NCI-H187 treated with DMSO at 0.1 percent for 48 hours (cell line): Measurements from ENCODE around the gene NDST1.

Source experiments
- DNase-seq: peaks from one replicate; lab custom pipeline; 2025; lab: John Stamatoyannopoulos, UW

The NDST1 gene

DNA sequence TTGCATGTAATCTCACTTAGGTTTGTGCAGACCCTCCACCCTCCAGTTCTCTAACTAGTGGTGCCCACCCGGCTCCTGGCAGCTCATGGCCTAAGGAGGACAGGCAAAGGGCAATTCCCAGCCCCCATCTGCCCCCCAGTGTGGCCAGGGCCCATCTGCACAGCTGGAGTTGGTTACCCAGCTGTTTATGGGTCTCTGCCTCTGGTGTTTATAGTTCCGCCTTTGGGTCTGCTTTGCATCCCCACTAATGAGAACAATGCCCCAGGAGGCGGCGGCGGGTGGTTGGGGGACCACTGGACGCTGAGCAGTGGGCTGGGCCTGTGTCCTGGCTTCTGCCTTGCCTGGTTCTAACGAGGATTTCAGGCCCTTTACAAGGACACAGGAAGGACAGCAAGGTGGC, 62.4 kb downstream of the NDST1 start:
- DNase-seq: no peak

- no peak for DNase-seq
Observed at GRCh38 chr5:150571836-150572235, 63.9 kb downstream of the NDST1 start.

- no peak for DNase-seq
Observed at GRCh38 chr5:150573216-150573615, 65.3 kb downstream of the NDST1 start.

DNA sequence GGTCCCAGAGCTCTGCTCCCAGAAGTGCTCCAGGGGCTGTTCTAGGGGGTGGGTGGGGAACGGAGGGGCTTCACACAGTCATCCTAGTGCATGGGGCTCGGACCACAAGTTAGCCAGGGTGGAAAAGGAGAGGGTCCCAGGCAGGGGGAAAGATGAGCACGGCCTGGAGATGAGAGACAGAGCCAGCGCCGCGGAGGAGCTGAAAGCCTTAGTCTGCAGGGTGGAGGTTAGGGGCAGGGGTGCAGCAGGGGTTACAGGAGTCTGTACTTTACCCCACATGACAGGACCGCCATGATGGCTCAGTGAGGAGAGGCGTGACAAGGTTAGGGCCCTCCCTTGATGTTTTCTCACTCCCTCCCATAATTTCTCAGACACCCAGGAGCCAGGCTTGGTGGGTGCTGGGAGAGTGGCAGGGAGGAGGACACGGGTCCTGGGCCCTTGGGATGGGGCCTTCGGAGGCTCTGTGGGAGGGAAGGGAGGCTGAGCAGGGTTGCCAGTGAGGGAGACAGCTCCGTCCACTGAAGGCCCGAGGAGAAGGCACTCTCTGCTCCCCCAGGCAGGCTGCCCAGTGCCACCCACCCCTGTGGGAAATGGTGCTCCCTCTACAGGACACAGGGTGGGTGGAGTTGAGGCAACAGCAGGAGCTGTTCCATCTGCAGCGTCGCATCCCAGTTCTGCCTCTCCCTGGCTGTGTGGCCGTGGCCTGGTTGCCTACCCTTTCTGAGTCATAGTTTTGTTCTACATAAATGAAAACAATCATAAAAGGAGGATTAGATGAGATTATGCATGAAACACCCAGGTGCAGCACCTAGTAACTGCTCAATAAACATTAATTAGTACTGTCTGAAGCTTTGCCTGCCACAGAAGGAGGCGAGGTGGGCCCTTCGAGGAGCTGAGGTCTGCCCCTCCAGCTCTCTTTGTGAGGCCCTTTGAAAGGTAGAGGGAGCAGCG, 66.2 kb downstream of the NDST1 start:
- no peak for DNase-seq

- no peak for DNase-seq
Observed at GRCh38 chr5:150574818-150575547, 67.1 kb downstream of the NDST1 start.

DNA sequence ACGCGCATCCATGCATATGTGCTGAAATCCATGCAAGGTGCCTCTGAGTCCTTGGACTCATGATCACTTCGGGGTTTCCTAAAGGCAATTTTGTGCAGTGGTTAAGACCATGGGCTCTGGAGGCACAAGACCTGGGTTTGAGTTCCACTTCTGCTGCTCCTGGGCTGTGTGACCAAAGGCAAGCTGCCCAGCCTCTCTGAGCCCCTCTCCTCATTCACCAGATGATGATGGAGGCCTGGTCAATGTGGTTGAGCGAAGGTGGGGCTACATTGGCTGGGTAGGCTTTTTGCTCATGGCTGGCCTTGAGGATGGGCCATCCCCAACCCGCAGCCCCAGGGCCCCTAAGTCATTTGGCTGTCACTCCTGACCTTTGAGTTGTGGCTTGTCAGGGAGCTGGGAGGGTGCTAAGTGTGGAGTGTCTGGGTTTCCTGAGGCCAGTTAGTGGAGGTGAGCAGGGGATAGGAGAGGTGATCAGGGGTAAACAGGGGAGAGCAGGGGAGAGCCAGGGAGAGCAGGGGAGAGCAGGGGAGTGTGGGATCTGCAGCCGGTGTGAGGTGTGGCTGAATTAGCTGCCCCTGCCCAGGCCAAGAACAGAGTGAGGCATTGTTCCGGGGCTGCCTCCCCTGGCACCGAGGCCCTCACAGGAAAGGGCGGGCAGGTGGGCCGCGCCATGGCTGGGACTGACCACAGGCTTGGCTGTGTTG, 68.0 kb downstream of the NDST1 start:
- DNase-seq: no peak

DNA sequence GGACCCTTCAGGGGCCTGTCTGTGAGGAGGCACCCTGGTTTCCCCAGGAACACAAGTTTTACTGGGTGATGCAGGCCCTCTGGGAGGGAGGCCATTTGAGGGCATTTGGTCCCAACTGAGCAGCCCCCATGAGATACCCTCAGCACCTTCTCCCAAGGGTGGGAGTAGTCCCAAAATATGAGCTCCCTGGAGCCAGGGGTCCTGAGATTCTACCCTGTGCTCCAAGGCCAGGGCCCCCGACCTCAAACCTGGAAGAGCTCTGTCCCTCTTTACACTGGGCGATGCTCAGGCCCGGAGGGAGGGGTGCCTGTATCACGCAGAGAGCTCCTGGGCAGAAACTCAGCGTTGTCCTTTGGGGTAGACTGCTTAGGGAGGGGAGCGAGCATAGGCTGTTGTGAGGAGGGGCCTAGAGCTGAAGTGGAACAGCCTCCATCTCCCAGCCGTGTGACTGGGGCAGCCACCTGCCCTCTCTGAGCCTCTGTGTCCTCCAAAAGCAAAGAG, 68.6 kb downstream of the NDST1 start:
- no peak for DNase-seq

DNA sequence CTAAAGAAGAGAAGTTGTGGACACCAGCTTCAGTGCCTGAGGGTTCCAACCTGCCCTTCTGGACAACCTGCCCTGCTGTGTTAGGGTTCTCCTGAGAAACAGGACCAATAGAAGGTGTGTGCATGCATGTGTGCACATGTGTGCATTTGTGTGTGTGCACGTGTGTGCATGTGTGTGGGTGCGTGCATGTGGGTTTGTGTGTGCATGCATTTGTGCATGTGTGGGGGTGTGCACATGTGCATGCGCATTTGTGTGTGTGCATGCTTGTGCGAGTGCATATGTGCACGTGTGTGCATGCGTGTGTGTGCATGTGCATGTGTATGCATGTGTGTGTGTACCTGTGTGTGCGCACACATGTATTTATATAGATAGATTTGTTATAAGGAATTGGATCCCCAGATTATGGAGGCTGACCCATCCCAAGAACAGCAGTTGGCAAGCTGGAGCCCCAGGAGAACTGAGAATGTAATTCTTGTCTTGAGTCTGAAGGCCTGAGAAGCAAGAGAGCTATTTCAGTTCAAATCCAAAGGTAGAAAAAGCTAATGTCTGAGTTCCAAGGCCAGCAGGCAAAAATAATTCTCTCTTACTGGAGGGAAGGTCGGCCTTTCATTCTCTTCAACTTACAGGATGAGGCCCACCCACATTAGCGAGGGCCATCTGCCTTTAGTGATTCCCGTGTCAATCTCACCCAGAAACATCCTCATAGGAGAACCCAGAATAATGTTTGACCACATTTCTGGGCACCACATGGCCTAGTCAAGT, 69.6 kb downstream of the NDST1 start:
- DNase-seq: no peak

GRCh38 chr5:150578781-150579461, 71.0 kb downstream of the NDST1 start:
- DNase-seq: no peak

DNA sequence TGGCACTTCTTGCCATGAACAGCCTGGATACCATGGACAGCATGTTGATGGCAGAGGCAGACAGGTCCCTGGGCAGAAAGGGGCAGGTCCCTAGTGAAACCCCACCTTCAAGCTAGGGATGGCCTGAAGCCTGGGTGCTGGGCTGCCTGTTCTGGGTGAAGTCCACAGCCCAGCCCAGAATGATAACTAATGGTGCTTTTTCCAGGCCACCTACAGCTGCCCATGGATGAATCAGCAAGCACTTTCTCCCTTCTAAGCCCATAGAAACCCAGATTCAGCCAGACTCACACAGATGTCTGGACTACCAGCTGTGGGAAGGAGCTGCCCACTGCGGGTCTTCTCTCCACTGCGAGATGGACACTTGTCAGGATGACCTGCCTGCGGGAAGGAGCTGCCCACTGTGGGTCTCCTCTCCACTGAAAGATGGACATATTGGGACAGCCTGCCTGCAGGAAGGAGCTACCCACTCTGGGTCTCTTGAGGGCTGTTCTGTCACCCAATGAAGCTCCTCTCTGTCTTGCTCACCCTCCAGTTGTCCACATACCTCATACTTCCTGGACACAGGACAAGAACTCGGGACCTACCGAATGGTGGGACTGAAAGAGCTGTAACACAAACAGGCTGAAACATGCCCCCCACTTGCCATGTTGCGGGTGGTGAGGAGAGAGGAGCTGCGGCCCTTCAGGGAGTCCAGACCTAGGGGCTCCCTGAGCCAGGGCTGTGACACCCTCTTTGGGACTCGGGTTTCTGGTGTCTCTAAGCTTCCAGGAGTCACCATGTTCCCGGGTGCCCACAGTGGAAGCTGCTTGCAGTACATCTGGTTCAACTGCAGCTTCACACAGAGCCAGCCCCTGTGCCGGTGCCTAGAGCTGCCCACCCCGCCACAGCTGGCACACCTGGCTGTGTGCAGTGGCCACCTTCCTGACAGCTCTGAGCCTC, 71.8 kb downstream of the NDST1 start:
- no peak for DNase-seq

- no peak for DNase-seq
Observed at GRCh38 chr5:150580917-150581316, 73.0 kb downstream of the NDST1 start.

DNA sequence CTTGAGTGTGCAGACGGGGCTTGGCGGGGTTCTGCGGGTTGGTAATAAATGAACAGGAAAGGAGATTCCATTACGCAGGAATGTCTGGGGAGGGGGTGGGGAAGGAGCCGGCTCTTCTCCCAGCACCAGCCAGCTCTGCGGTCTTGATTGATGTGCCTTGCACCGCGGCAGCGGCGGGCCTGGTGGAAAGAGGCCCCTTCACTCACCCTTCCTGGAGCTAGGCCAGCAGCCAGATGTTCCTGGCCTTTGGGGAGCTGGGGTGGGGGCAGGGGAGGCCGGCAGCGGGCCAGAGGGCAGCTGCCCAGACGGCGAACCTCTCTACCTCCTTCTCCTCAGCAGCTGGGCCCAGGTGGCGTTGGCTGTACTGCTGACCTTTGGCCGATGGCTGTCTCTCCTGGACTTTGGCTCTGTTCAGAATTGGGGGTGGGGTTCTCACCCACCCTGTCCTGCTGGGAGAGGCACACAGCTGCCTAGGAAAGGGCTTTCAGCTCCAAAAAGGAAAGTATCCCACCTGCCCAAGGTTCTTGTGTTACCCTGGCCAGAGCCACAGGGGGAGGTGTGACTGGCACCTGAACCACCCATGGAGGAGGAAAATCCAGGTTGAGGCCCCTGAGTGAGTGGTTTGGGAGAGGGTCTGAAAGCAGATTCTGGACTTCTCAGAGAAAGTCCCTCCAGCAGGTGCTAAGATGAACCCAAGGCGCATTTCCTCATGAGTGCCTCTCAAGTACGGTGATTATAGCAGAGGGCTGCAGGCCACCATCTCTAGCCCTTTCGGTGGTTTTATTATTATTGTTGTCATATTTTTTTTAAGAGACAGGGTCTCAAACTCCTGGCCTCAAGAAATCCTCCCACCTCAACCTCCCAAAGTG, 74.5 kb downstream of the NDST1 start:
- DNase-seq: no peak

- no peak for DNase-seq
Observed at GRCh38 chr5:150583541-150584225, 75.8 kb downstream of the NDST1 start.

- DNase-seq: no peak
Observed at GRCh38 chr5:150584556-150585335, 76.8 kb downstream of the NDST1 start.

GRCh38 chr5:150585781-150586341, 77.9 kb downstream of the NDST1 start:
- no peak for DNase-seq

GRCh38 chr5:150587016-150587415, 79.1 kb downstream of the NDST1 start:
- DNase-seq: no peak
